ENCODE measurements around the gene RNF126.

Gene RNF126

GRCh38 chr19:624433-625109 lies 38.4 kb downstream of the RNF126 start:
- Histone ChIP-seq H3K4me1 (ENCODE audit: low read length) (no peaks in the 10 kb centered on the region), H3K27me3 (ENCODE audit: low read depth, low read length) (no peaks in the 10 kb centered on the region), H3K9ac (ENCODE audit: low read length) (no peak overlapping the region), H3K36me3 (replicated peaks; ENCODE audit: low read depth, low read length) (peaks cover 38% of the 10 kb centered on the region), H3K79me2 (ENCODE audit: low read length) (peaks cover 21% of the 10 kb centered on the region), H3K27ac (ENCODE audit: low read length) (no peak overlapping the region), H4K20me1 (ENCODE audit: insufficient read depth, low read length) (0 out of 2 replicates have a peak, but pooled peaks cover 3% of the 10 kb centered on the region), H2AFZ (ENCODE audit: low read depth, low read length) (no peak overlapping the region), H3K9me3 (ENCODE audit: insufficient read depth, low read length) (no peaks in the 10 kb centered on the region), H3K4me3 (ENCODE audit: low read length) (no peak overlapping the region), H3K4me2 (ENCODE audit: low read length) (no peak overlapping the region)
- TF ChIP-seq EZH2phosphoT487 (IDR thresholded peaks at IDR 0.05; ENCODE audit: low read depth), result no peak
- TF ChIP-seq CTCF (IDR thresholded peaks at IDR 0.05; ENCODE audit: low read depth, low read length), result no peak

- Histone ChIP-seq H4K20me1 (ENCODE audit: insufficient read depth, low read length) (0 out of 2 replicates have a peak, but pooled peaks cover 3% of the 10 kb centered on the region), H3K36me3 (replicated peaks; ENCODE audit: low read depth, low read length) (peaks cover 37% of the 10 kb centered on the region), H3K9me3 (ENCODE audit: insufficient read depth, low read length) (no peaks in the 10 kb centered on the region), H3K4me3 (ENCODE audit: low read length) (no peak overlapping the region), H3K9ac (ENCODE audit: low read length) (no peak overlapping the region), H3K27me3 (ENCODE audit: low read depth, low read length) (no peaks in the 10 kb centered on the region), H3K4me1 (ENCODE audit: low read length) (no peaks in the 10 kb centered on the region), H2AFZ (ENCODE audit: low read depth, low read length) (no peak overlapping the region), H3K27ac (ENCODE audit: low read length) (no peak overlapping the region), H3K4me2 (ENCODE audit: low read length) (no peak overlapping the region), H3K79me2 (ENCODE audit: low read length) (peaks cover 19% of the 10 kb centered on the region)
- TF ChIP-seq EZH2phosphoT487 (IDR thresholded peaks at IDR 0.05; ENCODE audit: low read depth), result no peak
- TF ChIP-seq CTCF (IDR thresholded peaks at IDR 0.05; ENCODE audit: low read depth, low read length), result no peak
Observed at GRCh38 chr19:623974-624373, 39.0 kb downstream of the RNF126 start.

- Histone ChIP-seq H4K20me1 (ENCODE audit: insufficient read depth, low read length) (0 out of 2 replicates have a peak, but pooled peaks cover 3% of the 10 kb centered on the region), H3K4me3 (ENCODE audit: low read length) (no peak overlapping the region), H3K4me1 (ENCODE audit: low read length) (no peaks in the 10 kb centered on the region), H3K4me2 (ENCODE audit: low read length) (no peak overlapping the region), H3K9me3 (ENCODE audit: insufficient read depth, low read length) (no peaks in the 10 kb centered on the region), H3K27ac (ENCODE audit: low read length) (no peak overlapping the region), H3K27me3 (ENCODE audit: low read depth, low read length) (no peaks in the 10 kb centered on the region), H3K79me2 (ENCODE audit: low read length) (peaks cover 13% of the 10 kb centered on the region), H3K36me3 (replicated peaks; ENCODE audit: low read depth, low read length) (peaks cover 34% of the 10 kb centered on the region), H3K9ac (ENCODE audit: low read length) (no peak overlapping the region), H2AFZ (ENCODE audit: low read depth, low read length) (no peak overlapping the region)
- no peak for TF ChIP-seq CTCF (IDR thresholded peaks at IDR 0.05; ENCODE audit: low read depth, low read length)
- TF ChIP-seq EZH2phosphoT487 (IDR thresholded peaks at IDR 0.05; ENCODE audit: low read depth), result no peak
Observed at GRCh38 chr19:623175-623916, 39.7 kb downstream of the RNF126 start.

- Histone ChIP-seq H4K20me1 (ENCODE audit: insufficient read depth, low read length) (0 out of 2 replicates have a peak, but pooled peaks cover 3% of the 10 kb centered on the region), H3K27me3 (ENCODE audit: low read depth, low read length) (no peaks in the 10 kb centered on the region), H3K9me3 (ENCODE audit: insufficient read depth, low read length) (no peaks in the 10 kb centered on the region), H2AFZ (ENCODE audit: low read depth, low read length) (no peak overlapping the region), H3K4me3 (ENCODE audit: low read length) (no peak overlapping the region), H3K27ac (ENCODE audit: low read length) (no peak overlapping the region), H3K4me2 (ENCODE audit: low read length) (no peak overlapping the region), H3K9ac (ENCODE audit: low read length) (no peak overlapping the region), H3K4me1 (ENCODE audit: low read length) (no peaks in the 10 kb centered on the region), H3K36me3 (replicated peaks; ENCODE audit: low read depth, low read length) (peaks cover 33% of the 10 kb centered on the region), H3K79me2 (ENCODE audit: low read length) (peaks cover 7% of the 10 kb centered on the region; the same call in 1 of the 2 replicates)
- TF ChIP-seq CTCF (IDR thresholded peaks at IDR 0.05; ENCODE audit: low read depth, low read length), result no peak
- no peak for TF ChIP-seq EZH2phosphoT487 (IDR thresholded peaks at IDR 0.05; ENCODE audit: low read depth)
Observed at GRCh38 chr19:622666-623065, 40.3 kb downstream of the RNF126 start.
